ENCODE measurements around the gene CD52.

GRCh38 chr1:26278303-26278702, 39.5 kb upstream of the CD52 start:
- TF ChIP-seq CTCF (IDR thresholded peaks at IDR 0.05) (no peak), EP300 (IDR thresholded peaks at IDR 0.05) (no peak), POLR2A (IDR thresholded peaks at IDR 0.05) (no peak)

Data from upper lobe of left lung (tissue), 4 donors.